Measurements from ENCODE around the gene ZNF143. TPM values are rescaled to one million over a fixed set of nuclear protein-coding genes. Genes with fewer than 3 reads are reported as not detected.
"Not testable (repeated sequence)": the region's sequence is repeated elsewhere in the genome, so short reads cannot be mapped to it uniquely, and the experiment has no call there.

ZNF143 gene
- 16.9 and 24.0 TPM in 2 replicates for total RNA-seq (2014; rRNA removed; shearing (Covaris generic))

GRCh38 chr11:9460322-9461062 is at the start of gene ZNF143:
Gene ZNF143 (plus strand): TSS chr11:9461012. CDS start chr11:9471309, 10,297 bp downstream.
- Histone ChIP-seq H3K27me3 (replicated peaks) (no peaks in the 10 kb centered on the region), H3K4me3 (peak within 1 kb of the TSS; percentile 72), H3K4me1 (replicated peaks) (peaks cover 7% of the 10 kb centered on the region), H3K27ac (peak within 1 kb of the TSS; percentile 99), H3K9me3 (replicated peaks) (no peaks in the 10 kb centered on the region), H3K36me3 (peaks cover 13% of the 10 kb centered on the region)
- DNase-seq (ENCODE audit: low read depth in 1 of 2, low spot score in 2 of 2): peak; percentile 96 to 97

GRCh38 chr11:9428706-9429105 is 32.1 kb upstream of the ZNF143 start:
- no peaks in the 10 kb centered on the region for H3K9me3 ChIP-seq (replicated peaks)
- no peak overlapping the region for H3K4me3 ChIP-seq
- H3K4me1 ChIP-seq (replicated peaks): no peaks in the 10 kb centered on the region
- no peak overlapping the region for H3K27ac ChIP-seq
- peaks cover 69% of the 10 kb centered on the region for H3K36me3 ChIP-seq
- no peak for DNase-seq (ENCODE audit: low read depth in 1 of 2, low spot score in 2 of 2)
- H3K27me3 ChIP-seq (replicated peaks): no peaks in the 10 kb centered on the region

GRCh38 chr11:9438611-9439010 is 22.2 kb upstream of the ZNF143 start:
- H3K9me3 ChIP-seq (replicated peaks): no peaks in the 10 kb centered on the region
- DNase-seq (ENCODE audit: low read depth in 1 of 2, low spot score in 2 of 2): no peak
- no peak overlapping the region for H3K4me3 ChIP-seq
- no peak overlapping the region for H3K27ac ChIP-seq
- no peaks in the 10 kb centered on the region for H3K27me3 ChIP-seq (replicated peaks)
- peaks cover 66% of the 10 kb centered on the region for H3K36me3 ChIP-seq
- H3K4me1 ChIP-seq (replicated peaks): no peaks in the 10 kb centered on the region

- Histone ChIP-seq H3K4me3 (no peak overlapping the region), H3K36me3 (peaks cover 12% of the 10 kb centered on the region), H3K9me3 (replicated peaks) (no peaks in the 10 kb centered on the region), H3K27ac (no peak overlapping the region), H3K27me3 (replicated peaks) (no peaks in the 10 kb centered on the region), H3K4me1 (replicated peaks) (no peaks in the 10 kb centered on the region)
- DNase-seq (ENCODE audit: low read depth in 1 of 2, low spot score in 2 of 2): no peak
These were observed 14.6 kb upstream of the ZNF143 start for GRCh38 chr11:9446230-9446629.

- H3K27ac ChIP-seq: no peak overlapping the region
- no peaks in the 10 kb centered on the region for H3K4me1 ChIP-seq (replicated peaks)
- no peaks in the 10 kb centered on the region for H3K36me3 ChIP-seq
- no peak for DNase-seq (ENCODE audit: low read depth in 1 of 2, low spot score in 2 of 2)
- no peak overlapping the region for H3K4me3 ChIP-seq
- no peaks in the 10 kb centered on the region for H3K27me3 ChIP-seq (replicated peaks)
- no peaks in the 10 kb centered on the region for H3K9me3 ChIP-seq (replicated peaks)
These were observed 12.0 kb upstream of the ZNF143 start for GRCh38 chr11:9448576-9449352.

- not testable (repeated sequence) for H3K36me3 ChIP-seq; H3K27me3 ChIP-seq (replicated peaks); H3K4me1 ChIP-seq (replicated peaks); H3K27ac ChIP-seq; DNase-seq (ENCODE audit: low read depth in 1 of 2, low spot score in 2 of 2); H3K4me3 ChIP-seq; H3K9me3 ChIP-seq (replicated peaks)
These were observed 8.8 kb upstream of the ZNF143 start for GRCh38 chr11:9452023-9452422.

GRCh38 chr11:9455722-9456121 is 5.1 kb upstream of the ZNF143 start:
- peaks cover 5% of the 10 kb centered on the region for H3K36me3 ChIP-seq
- H3K27ac ChIP-seq: no peak overlapping the region

GRCh38 chr11:9459667-9460321 is 1.0 kb upstream of the ZNF143 start:
- Histone ChIP-seq H3K9me3 (replicated peaks) (no peaks in the 10 kb centered on the region), H3K4me1 (replicated peaks) (peaks cover 7% of the 10 kb centered on the region), H3K36me3 (peaks cover 13% of the 10 kb centered on the region), H3K27me3 (replicated peaks) (no peaks in the 10 kb centered on the region), H3K4me3 (peak overlapping the region; percentile 72), H3K27ac (peak overlapping the region; percentile 99)
- peak in 1 of 2 experiments; percentile 61 for DNase-seq (ENCODE audit: low read depth in 1 of 2, low spot score in 2 of 2)

More at GRCh38 chr11:9455722-9456121, 5.1 kb upstream of the ZNF143 start:
- H3K9me3 ChIP-seq (replicated peaks): no peaks in the 10 kb centered on the region
- DNase-seq (ENCODE audit: low read depth in 1 of 2, low spot score in 2 of 2): no peak
- no peaks in the 10 kb centered on the region for H3K4me1 ChIP-seq (replicated peaks)
- no peak overlapping the region for H3K4me3 ChIP-seq
- no peaks in the 10 kb centered on the region for H3K27me3 ChIP-seq (replicated peaks)

GRCh38 chr11:9461063-9461759 is 399 bp downstream of the ZNF143 start:
- Histone ChIP-seq H3K27ac (peak overlapping the region; percentile 99), H3K4me1 (replicated peaks) (peaks cover 7% of the 10 kb centered on the region), H3K4me3 (peak overlapping the region; percentile 72), H3K27me3 (replicated peaks) (no peaks in the 10 kb centered on the region), H3K9me3 (replicated peaks) (no peaks in the 10 kb centered on the region), H3K36me3 (peaks cover 13% of the 10 kb centered on the region)
- peak; percentile 81 to 87 for DNase-seq (ENCODE audit: low read depth in 1 of 2, low spot score in 2 of 2)

- H3K27ac ChIP-seq: peak overlapping the region; percentile 99
- H3K4me3 ChIP-seq: peak overlapping the region; percentile 72
- peaks cover 13% of the 10 kb centered on the region for H3K36me3 ChIP-seq
- H3K9me3 ChIP-seq (replicated peaks): no peaks in the 10 kb centered on the region
- H3K4me1 ChIP-seq (replicated peaks): peaks cover 7% of the 10 kb centered on the region
- no peaks in the 10 kb centered on the region for H3K27me3 ChIP-seq (replicated peaks)
- DNase-seq (ENCODE audit: low read depth in 1 of 2, low spot score in 2 of 2): peak in 1 of 2 experiments; percentile 30
These were observed 935 bp downstream of the ZNF143 start for GRCh38 chr11:9461760-9462134.

GRCh38 chr11:9462172-9462799 is 1.5 kb downstream of the ZNF143 start:
- peaks cover 7% of the 10 kb centered on the region for H3K4me1 ChIP-seq (replicated peaks)
- peak overlapping the region; percentile 72 for H3K4me3 ChIP-seq
- peak overlapping the region; percentile 99 for H3K27ac ChIP-seq
- no peaks in the 10 kb centered on the region for H3K27me3 ChIP-seq (replicated peaks)
- H3K9me3 ChIP-seq (replicated peaks): no peaks in the 10 kb centered on the region
- peaks cover 13% of the 10 kb centered on the region for H3K36me3 ChIP-seq
- DNase-seq (ENCODE audit: low read depth in 1 of 2, low spot score in 2 of 2): no peak

- peaks cover 7% of the 10 kb centered on the region for H3K4me1 ChIP-seq (replicated peaks)
- H3K27me3 ChIP-seq (replicated peaks): no peaks in the 10 kb centered on the region
- peaks cover 13% of the 10 kb centered on the region for H3K36me3 ChIP-seq
- H3K9me3 ChIP-seq (replicated peaks): no peaks in the 10 kb centered on the region
- DNase-seq (ENCODE audit: low read depth in 1 of 2, low spot score in 2 of 2): no peak
- H3K27ac ChIP-seq: no peak overlapping the region
- no peak overlapping the region for H3K4me3 ChIP-seq
These were observed 2.2 kb downstream of the ZNF143 start for GRCh38 chr11:9462806-9463537.

Measured in SJSA1 (cell line).